DOHH2 (cell line): ENCODE measurements around the gene VSTM2B.

Source experiments
- H3F3A ChIP-seq: fragments of 200-600 bp; sonication (generic), shearing (Covaris generic); 2 replicates; pipeline ENCODE4 v1.6.0; 2016; ENCODE audit warnings: antibody characterized with exemption, mild to moderate bottlenecking; ENCODE audit not compliant: control insufficient read depth, insufficient read depth
- H3K27ac ChIP-seq: fragments of 200-600 bp; sonication (generic); 2 replicates; pipeline ENCODE4 v1.5.1; 2014; ENCODE audit warnings: low read depth, mild to moderate bottlenecking, low read length, moderate library complexity
- H3K27me3 ChIP-seq: fragments of 200-600 bp; sonication (generic); 2 replicates; pipeline ENCODE4 v1.6.1; 2014; ENCODE audit warnings: mild to moderate bottlenecking, low read length, mixed read lengths; ENCODE audit not compliant: control insufficient read depth
- H3K36me3 ChIP-seq: fragments of 200-600 bp; sonication (generic); 2 replicates; pipeline ENCODE4 v1.6.1; 2014; ENCODE audit warnings: mild to moderate bottlenecking, low read length, moderate library complexity, mixed read lengths; ENCODE audit not compliant: control insufficient read depth
- H3K4me1 ChIP-seq: fragments of 200-600 bp; sonication (generic); 2 replicates; pipeline ENCODE4 v1.6.1; 2014; ENCODE audit warnings: mild to moderate bottlenecking, low read length, mixed read lengths; ENCODE audit not compliant: control insufficient read depth
- H3K4me2 ChIP-seq: fragments of 200-600 bp; sonication (generic); 2 replicates; pipeline ENCODE4 v1.6.0; 2014; ENCODE audit warnings: mild to moderate bottlenecking, low read length, moderate library complexity
- H3K4me3 ChIP-seq: fragments of 200-600 bp; sonication (generic); 2 replicates; pipeline ENCODE4 v1.5.1; 2014; ENCODE audit warnings: mild to moderate bottlenecking, low read length, mixed read lengths
- H3K79me2 ChIP-seq: fragments of 200-600 bp; sonication (generic); 2 replicates; pipeline ENCODE4 v1.6.1; 2014; ENCODE audit warnings: mild to moderate bottlenecking, low read length, mixed read lengths; ENCODE audit not compliant: control insufficient read depth
- H3K9me2 ChIP-seq: fragments of 200-600 bp; sonication (generic); replicated peaks from 2 replicates; pipeline ENCODE4 v1.6.1; 2014; ENCODE audit warnings: mild to moderate bottlenecking, low read length, mixed read lengths; ENCODE audit not compliant: control insufficient read depth
- H3K9me3 ChIP-seq: fragments of 200-600 bp; sonication (generic); 2 replicates; pipeline ENCODE4 v1.6.1; 2014; ENCODE audit warnings: antibody characterized with exemption, low read length, mixed read lengths; ENCODE audit not compliant: control insufficient read depth, insufficient read depth
- H4K20me1 ChIP-seq: fragments of 200-600 bp; sonication (generic); 2 replicates; pipeline ENCODE4 v1.6.0; 2014; ENCODE audit warnings: low read depth, mild to moderate bottlenecking, antibody characterized with exemption, low read length, moderate library complexity; ENCODE audit not compliant: control insufficient read depth, insufficient read depth
- CTCF ChIP-seq: fragments of 200-600 bp; sonication (generic); IDR thresholded peaks from one replicate; pipeline ENCODE4 v1.5.1; 2014; ENCODE audit warnings: antibody characterized with exemption, mild to moderate bottlenecking, low read depth, low read length; ENCODE audit not compliant: poor library complexity, severe bottlenecking
- EZH2phosphoT487 ChIP-seq: fragments of 200-600 bp; sonication (generic); IDR thresholded peaks from 2 replicates; pipeline ENCODE4 v1.6.1; 2017; ENCODE audit warnings: borderline replicate concordance, mild to moderate bottlenecking, antibody characterized with exemption, low read length, moderate library complexity, mixed read lengths

The VSTM2B gene

GRCh38 chr19:29596885-29597525 is 71.2 kb downstream of the VSTM2B start:
- Histone ChIP-seq H3F3A (no peaks in the 10 kb centered on the region), H3K79me2 (no peaks in the 10 kb centered on the region)

GRCh38 chr19:29598036-29598435 is 72.2 kb downstream of the VSTM2B start:
- Histone ChIP-seq H3K9me3 (no peaks in the 10 kb centered on the region), H3F3A (no peaks in the 10 kb centered on the region), H3K4me2 (no peak overlapping the region), H3K36me3 (no peaks in the 10 kb centered on the region), H3K4me1 (no peaks in the 10 kb centered on the region), H3K4me3 (no peak overlapping the region), H3K9me2 (no peaks in the 10 kb centered on the region), H3K79me2 (no peaks in the 10 kb centered on the region), H3K27ac (no peak overlapping the region), H4K20me1 (no peaks in the 10 kb centered on the region), H3K27me3 (0 out of 2 replicates have a peak, but pooled peaks cover 5% of the 10 kb centered on the region)
- no peak for TF ChIP-seq CTCF
- TF ChIP-seq EZH2phosphoT487, result no peak

More at GRCh38 chr19:29596885-29597525, 71.2 kb downstream of the VSTM2B start:
- H3K4me1 ChIP-seq, result no peaks in the 10 kb centered on the region
- H3K27me3 ChIP-seq, result peaks cover 8% of the 10 kb centered on the region; the same call in 1 of the 2 replicates
- no peaks in the 10 kb centered on the region for H3K36me3 ChIP-seq
- no peak overlapping the region for H3K4me3 ChIP-seq
- TF ChIP-seq CTCF (no peak), EZH2phosphoT487 (no peak)
- no peak overlapping the region for H3K4me2 ChIP-seq
- no peak overlapping the region for H3K27ac ChIP-seq
- H4K20me1 ChIP-seq, result no peaks in the 10 kb centered on the region
- no peaks in the 10 kb centered on the region for H3K9me2 ChIP-seq
- no peaks in the 10 kb centered on the region for H3K9me3 ChIP-seq

- no peaks in the 10 kb centered on the region for H3K79me2 ChIP-seq
Observed at GRCh38 chr19:29598496-29598895, 72.7 kb downstream of the VSTM2B start.

More at GRCh38 chr19:29598496-29598895, 72.7 kb downstream of the VSTM2B start:
- no peak for TF ChIP-seq CTCF
- no peak for TF ChIP-seq EZH2phosphoT487
- H4K20me1 ChIP-seq, result no peaks in the 10 kb centered on the region
- no peaks in the 10 kb centered on the region for H3K9me2 ChIP-seq
- no peak overlapping the region for H3K4me3 ChIP-seq
- H3K4me2 ChIP-seq, result no peak overlapping the region
- no peaks in the 10 kb centered on the region for H3K9me3 ChIP-seq
- H3K27me3 ChIP-seq, result 0 out of 2 replicates have a peak, but pooled peaks cover 5% of the 10 kb centered on the region
- no peaks in the 10 kb centered on the region for H3K36me3 ChIP-seq
- no peaks in the 10 kb centered on the region for H3K4me1 ChIP-seq
- H3F3A ChIP-seq, result no peaks in the 10 kb centered on the region
- H3K27ac ChIP-seq, result no peak overlapping the region
